DMS114 treated with DMSO at 0.1 percent for 48 hours (cell line): ENCODE data around the gene EPHA2.

ENCODE experiments used
- DNase-seq: peaks from one replicate; lab custom pipeline; 2025; ENCODE audit not compliant: unreplicated experiment; lab: John Stamatoyannopoulos, UW

Gene EPHA2

DNA sequence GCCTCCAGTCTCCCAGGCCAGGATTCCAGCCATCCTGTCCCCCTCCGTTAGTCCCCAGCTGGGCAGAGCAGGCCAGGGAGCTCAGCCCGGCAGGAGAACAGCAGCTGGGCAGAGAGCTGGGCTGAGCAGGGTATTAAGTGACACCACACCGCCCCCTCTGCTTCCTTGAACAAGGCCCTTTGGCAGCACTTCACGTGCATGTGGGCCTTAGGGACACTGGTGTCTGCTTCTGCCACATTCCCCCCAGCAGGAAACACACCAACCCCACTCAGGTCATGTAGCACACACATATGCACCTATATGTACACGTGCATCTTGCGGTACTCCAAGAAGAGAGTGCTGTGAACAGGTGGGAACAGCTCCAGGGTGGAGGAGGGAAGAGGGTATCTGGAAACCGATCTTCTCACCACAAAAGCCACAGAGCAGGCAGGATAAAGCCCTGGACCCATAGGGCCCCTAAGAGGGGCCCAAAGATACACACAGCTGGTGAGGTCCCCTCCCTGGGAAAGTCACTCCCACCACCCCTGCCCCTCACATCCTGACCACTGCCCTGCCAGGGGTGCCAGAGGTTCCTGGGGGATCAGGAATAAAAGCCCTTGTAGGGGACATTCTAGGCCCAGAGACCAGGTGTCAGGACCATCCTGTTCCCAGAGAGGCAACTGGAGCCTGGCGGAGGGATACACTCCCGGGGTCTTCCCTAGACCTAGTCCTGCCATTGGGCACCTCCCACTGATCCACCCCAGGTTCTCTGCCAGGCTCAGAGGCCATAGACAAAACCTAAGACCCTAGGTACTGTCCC, 4.5 kb downstream of the EPHA2 start:
- no peak for DNase-seq

GRCh38 chr1:16150508-16150907, 5.4 kb downstream of the EPHA2 start:
- DNase-seq, result no peak

DNA sequence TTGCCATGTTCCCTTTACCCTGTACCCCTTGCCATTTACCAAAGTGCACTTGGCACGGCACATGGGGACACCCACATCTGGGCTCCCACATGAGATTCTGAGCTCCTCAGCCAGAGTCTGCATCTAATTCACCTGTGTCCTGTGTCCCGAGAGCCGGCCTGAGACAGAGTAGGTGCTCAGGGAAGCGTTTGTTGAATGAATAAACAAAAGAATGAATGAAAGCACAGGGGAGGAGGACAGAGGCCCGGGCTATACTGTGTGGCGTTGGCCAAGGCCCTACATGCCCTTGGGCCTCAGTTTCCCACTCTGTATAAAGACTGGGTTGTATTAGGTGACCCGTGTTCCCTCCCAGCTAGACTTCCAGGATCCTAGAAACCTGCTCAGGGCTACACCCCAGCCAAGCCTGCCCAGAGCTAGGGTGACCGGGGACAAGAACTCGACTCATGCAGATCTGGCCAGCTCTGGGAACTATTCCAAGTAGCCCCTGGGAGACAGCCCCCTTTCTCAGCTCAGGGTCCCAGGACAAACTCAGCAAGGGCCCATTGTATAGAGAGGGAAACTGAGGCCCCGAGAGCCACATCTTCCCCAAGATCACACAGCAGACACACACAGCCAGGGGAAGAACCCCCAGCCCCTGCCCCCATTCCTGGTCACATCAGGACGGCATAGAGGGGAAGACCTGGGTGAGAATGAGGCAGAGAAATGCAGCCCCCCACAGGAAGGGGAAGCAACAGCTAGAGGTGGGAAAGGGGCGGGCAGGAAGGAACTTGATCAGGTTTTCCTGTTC, 6.0 kb downstream of the EPHA2 start:
- DNase-seq, result no peak

DNA sequence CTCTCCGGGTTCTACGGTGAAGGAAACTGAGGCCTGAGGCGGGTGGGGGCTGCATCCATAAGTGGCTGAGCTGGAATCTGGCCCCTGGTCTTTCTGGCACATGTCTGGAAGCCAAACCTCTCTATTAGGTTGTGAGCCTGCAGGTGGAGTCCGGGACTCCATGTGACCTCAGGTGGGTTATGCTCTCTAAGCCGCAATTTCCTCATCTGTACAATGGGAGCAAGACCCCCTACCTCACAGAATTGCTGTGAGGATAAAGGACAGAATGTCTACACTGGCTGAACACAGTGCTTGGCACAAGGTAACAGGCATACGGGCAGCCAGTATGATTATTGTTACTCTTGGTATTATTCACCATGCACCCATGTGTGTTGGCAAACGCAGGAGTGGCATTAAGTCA, 6.7 kb downstream of the EPHA2 start:
- DNase-seq, result no peak

DNA sequence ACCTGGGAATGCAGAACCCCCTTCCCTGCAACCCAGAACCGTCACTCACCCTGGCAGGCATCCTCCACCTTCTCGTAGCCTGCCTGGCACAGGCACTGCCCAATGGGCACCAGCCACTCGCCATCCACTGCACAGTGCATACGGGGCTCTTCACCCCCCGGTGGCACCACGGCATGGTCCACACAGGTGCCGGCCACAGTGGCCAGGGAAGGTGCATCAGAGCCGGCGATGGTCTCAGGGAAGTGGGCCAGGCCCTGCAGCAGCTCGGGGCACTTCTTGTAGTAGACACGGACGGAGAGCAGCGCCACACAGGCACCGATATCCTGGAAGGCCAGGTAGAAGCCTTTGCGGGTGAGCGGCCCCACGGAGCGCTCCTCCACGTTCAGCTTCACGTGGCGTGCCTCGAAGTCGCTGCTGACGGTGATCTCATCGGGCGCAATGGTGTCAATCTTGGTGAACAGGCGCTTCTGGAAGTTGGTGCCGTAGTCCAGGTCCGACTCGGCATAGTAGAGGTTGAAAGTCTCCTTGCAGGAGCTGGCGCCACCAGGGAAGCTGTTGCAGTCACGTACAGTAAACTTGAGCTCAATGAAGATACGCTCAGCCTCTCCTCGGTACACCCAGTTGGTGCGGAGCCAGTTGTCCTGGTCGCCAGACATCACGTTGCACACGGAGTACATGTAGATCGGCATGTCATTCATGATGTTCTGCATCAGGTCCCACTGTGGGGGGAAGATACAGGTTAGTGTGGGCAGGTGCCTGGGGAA, 7.4 kb downstream of the EPHA2 start:
- DNase-seq, result no peak

DNA sequence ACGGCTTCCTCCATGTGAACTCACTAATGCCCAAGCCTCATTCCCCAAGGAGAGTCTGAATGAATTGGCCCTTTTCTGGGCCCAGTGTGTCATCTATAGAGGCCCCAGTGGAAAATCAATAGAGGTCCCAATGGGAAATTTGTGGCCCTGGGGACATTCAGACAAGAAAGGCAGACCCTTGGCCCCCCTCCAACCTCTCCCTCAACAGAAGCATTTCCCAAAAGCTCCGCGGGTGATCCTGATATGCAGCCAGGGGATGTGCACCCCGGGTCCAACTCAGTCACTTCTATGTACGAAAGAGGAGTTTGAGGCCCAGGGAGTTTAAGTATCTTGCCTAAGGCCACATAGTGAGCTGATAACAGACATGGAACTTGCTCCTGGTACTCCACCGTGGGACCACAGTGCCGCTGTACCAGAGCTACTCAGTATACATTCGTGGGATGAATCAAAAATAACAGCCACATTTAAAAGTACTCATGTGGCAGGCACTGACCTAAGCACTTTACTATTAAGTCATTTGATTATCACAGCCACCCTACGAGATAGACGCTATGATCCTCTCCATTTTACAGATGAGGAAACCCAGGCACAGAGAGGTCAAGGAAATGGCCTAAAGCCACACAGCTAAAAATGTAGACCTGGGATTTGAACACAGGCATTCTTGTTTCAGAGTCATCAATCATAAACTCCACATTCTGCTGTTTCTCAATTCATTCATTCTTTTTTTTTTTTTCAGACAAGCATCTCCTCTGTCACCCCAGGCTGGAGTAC, 8.5 kb downstream of the EPHA2 start:
- DNase-seq, result no peak

DNA sequence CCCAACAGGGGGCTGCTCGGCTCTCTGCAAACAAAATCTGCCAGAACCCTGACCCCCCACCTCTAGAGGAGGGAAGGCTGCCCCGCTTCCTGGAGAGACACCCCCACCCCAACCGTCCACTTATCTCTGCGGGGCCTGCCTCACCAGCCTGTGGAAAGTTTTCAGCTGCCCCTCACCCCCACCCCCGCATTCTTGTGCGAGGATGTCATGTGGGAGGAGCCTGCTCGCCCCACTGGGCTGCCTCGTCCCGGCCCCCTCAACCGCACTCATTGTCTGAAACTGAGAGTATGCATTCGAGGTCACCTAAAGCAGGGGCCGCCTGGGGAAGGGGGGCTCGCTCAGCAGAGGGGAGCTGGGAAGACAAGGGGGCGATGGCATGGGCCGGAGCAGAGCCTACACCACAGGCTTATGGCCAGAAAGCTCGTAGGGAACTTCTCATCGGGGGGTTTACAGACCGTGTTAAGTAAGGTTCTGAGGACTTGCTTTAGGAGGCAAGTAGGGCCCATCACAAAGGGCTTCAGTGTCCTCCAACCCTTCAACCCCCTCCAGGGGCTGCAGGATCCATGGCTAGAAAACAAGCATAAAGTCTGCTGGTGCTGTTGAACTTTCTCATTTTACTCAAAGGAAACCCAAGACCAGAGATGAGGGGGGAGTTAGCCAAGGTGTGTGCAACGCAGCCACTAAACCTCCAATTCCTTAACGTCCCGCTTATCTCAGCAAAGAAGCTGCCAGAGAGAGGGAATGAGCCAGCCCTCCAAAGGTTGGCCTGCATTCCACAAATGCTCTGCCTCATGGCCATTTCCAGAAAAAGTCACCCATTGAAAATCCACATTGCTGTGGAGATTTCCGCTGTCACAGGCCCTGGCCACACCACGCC, 9.4 kb downstream of the EPHA2 start:
- DNase-seq, result no peak

DNA sequence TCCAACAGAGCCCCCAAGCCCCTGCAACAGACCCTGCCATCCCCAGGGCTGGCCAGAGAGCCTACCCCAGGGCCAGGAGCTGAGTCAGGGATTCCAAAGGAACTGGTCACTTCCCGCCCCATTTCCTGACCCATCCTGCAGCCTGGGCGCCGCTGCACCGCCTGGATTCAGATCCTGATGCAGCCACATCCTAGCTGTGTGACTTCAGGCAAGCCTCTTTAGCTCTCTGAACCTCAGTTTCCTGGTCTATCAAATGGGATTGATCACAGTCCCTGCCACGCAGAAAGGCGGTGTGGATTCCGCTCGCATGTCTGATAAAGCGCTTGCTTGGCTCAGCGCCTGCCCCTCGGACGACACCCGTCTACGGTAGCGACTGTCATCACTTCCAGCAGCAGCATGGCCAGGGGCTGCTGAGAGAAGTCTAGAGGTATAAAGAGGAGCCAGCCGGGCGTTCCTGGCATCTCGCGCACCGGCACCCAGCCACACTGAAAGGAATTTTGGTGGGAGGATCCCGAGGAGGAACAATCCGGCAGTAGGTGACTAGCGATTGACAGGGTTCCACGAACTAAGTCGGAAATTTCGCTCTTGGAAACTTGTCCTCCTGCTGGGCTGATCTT, 10.1 kb downstream of the EPHA2 start:
- no peak for DNase-seq

DNA sequence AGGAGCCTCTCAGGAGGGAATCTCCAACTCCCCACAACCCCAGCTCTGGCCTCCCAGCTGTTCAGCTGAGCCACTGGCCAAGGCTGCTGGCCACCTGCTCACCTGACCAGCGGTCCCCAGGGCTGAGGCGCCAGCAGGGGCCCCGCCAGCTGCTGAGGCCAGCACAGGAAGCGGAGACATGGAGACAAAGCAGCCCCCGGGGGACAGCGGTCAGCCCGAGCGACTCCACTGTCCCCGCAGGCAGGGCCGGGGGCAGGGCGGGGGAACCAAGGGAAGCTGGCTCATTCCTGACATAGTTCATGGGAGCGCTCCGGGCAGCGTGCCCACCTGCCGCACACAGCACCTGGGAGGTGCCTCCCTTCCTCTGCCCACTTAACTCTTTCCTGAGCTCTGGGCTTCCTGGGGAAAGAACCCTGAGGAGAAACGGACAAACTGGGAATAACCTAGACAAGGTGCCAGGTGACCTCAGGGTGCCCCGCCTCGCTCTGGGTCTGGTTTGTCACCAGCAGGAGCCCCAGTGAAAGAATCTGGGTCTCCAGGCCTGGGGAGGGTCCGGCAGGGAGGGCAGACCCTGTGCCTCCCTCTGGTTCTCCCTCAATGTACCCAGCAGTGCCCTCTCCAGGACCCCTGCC, 10.7 kb downstream of the EPHA2 start:
- no peak for DNase-seq

DNA sequence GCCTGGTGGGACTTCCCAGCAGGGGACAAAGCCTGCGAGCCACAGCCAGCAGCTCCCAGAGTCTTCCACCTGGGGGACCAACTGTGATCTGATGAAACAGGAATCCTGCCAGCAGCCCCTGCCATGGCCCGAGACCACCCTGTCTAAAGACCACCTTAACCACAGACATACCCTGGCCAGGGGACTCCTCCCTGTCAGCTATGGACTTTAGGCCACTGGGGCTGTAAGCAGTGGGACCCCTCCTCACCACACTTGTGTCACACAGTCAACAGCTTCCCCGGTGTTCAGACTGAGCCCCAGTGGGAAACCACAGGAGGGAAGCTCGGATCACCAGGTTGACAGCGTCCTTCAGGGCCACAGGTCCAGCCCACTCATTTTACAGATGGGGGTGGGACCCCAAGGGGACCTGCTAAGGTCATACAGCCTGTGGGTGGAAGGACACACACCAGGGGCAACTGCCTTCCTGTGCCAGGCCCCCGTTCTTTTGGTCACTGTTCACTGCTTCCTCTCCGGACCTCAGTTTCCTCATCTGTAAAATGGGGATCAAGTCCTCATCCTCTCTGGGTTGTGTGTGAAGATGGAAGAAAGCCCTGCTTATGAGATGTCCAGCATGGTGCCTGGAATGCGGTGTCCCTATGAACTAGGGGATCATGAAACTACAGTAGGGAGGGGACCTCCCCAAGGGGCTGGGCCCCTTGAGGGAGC, 11.4 kb downstream of the EPHA2 start:
- no peak for DNase-seq

- DNase-seq, result no peak
These were observed 12.1 kb downstream of the EPHA2 start for GRCh38 chr1:16143566-16144324.

GRCh38 chr1:16143005-16143565, 12.8 kb downstream of the EPHA2 start:
- DNase-seq, result no peak

- DNase-seq, result no peak
These were observed 13.4 kb downstream of the EPHA2 start for GRCh38 chr1:16142383-16142995.

DNA sequence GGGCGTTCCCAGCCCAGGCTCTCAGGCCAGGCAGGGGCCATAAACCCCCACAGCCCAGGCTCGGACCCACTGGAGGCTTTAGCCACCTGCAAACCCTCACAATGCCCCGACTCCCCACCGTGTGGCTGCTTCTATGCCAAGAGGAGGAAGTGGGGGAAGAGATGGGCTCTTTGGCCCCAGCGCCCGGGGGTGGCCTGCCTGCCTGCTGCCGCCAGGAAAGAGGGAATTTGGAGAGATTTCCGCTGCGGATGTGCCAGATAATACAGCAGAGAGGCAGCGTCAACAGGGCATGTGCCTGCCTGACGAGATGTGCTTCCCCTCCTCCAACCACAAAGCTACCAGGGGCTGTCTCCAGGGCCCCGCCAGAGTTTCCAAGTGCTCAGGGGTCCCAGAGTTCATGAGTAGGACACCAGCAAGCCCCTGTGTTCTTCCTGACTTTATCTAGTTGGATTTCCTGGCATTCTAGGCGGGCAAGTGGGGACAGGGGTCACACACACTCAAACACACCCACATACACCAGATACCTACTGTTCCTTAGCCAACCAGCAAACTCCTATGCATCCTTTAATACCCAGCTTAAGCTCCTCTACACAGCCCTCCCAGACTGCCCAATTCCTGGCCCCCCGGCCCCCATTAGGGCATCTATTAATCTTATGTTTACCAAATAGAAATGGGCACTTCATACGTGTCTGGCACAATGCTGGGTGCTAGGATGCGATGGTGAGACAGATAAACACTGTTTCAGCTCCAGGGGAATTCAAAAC, 14.1 kb downstream of the EPHA2 start:
- DNase-seq, result no peak

DNA sequence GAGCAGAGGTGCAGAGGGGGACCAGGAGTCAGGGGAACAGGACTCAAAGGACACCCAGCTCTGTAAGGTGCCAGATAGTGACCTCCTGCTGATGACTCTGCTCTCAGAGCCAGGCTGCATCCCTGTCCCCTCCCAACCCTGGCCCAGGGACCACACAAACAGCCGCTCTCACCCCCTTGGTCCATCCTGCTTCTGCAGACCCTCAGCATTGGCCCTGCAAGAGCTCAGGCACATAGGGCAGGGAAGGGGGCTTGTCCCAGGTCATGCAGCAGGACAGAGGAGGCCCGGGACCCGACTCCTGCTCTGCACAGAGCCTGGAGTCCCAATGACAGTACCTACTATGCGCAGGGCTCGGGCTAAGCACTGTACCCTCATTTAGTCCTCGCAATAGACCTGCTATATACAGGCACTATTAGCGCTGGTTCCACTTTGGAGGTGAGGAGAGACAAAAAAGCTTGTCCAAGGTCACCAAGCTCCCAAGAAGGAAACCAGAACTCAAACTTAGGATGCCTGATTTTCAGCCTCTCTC, 15.7 kb downstream of the EPHA2 start:
- DNase-seq, result no peak

DNA sequence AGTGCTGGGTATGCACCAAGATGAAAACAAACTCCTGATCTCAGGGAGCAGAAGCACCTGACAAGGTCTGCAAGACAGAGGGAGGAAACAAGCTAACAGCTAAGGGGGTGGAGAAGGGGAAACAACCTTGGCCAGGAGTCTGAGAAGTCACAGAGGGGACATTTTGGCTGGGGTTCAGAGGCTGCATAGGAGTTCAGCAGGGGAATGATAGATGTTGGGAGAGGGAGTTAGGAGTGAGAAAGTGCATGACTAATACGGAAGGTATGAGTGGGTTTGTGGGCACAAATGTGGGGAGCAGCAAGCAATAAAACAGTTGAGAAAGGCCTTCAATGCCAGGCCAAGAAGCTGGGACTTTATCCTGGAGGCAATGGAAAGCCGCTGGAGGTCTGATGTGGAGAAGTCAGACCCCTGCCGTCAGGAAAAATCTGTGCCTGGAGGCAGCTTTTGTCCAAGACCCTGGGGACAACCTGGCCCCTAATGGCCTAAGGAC, 16.4 kb downstream of the EPHA2 start:
- no peak for DNase-seq
